Measurements from ENCODE around the gene BIRC5. TPM values are rescaled to one million over a fixed set of nuclear protein-coding genes. Genes with fewer than 3 reads are reported as not detected.

The BIRC5 gene
- total and polyA plus RNA-seq, 9 donors = 0.11 to 1.4 (median 0.73) TPM; not detected in 2

DNA sequence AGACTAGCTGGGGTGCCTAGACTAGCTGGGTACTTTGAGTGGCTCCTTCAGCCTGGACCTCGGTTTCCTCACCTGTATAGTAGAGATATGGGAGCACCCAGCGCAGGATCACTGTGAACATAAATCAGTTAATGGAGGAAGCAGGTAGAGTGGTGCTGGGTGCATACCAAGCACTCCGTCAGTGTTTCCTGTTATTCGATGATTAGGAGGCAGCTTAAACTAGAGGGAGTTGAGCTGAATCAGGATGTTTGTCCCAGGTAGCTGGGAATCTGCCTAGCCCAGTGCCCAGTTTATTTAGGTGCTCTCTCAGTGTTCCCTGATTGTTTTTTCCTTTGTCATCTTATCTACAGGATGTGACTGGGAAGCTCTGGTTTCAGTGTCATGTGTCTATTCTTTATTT is 9.0 kb downstream of the BIRC5 start:
- Histone ChIP-seq H3K4me1 (ENCODE audit: insufficient read depth) (no peaks in the 10 kb centered on the region), H3K27me3 (no peaks in the 10 kb centered on the region), H3K36me3 (no peaks in the 10 kb centered on the region), H3K27ac (no peak overlapping the region), H3K9me3 (no peaks in the 10 kb centered on the region), H3K4me3 (no peak overlapping the region)
- TF ChIP-seq CTCF (IDR thresholded peaks at IDR 0.05) (no peak), EP300 (IDR thresholded peaks at IDR 0.05) (no peak), POLR2A (IDR thresholded peaks at IDR 0.05) (no peak)
- 86 to 90% (median 87%) methylated on average over 4 of the region's 4 CpGs for WGBS, 3 donors
- DNase-seq = no peak
- intact Hi-C loops (cut with DNase I) = no loop called here

DNA sequence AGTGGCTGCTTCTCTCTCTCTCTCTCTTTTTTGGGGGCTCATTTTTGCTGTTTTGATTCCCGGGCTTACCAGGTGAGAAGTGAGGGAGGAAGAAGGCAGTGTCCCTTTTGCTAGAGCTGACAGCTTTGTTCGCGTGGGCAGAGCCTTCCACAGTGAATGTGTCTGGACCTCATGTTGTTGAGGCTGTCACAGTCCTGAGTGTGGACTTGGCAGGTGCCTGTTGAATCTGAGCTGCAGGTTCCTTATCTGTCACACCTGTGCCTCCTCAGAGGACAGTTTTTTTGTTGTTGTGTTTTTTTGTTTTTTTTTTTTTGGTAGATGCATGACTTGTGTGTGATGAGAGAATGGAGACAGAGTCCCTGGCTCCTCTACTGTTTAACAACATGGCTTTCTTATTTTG is 9.7 kb downstream of the BIRC5 start:
- intact Hi-C loops (cut with DNase I) = no loop called here
- 91 to 93% (median 91%) methylated on average over 3 of the region's 3 CpGs for WGBS, 3 donors
- H3K9me3 ChIP-seq = no peaks in the 10 kb centered on the region
- H3K27ac ChIP-seq = no peak overlapping the region
- no peaks in the 10 kb centered on the region for H3K36me3 ChIP-seq
- TF ChIP-seq EP300 (IDR thresholded peaks at IDR 0.05) = no peak
- no peak for TF ChIP-seq CTCF (IDR thresholded peaks at IDR 0.05)
- no peak for TF ChIP-seq POLR2A (IDR thresholded peaks at IDR 0.05)
- H3K27me3 ChIP-seq = no peaks in the 10 kb centered on the region
- H3K4me3 ChIP-seq = no peak overlapping the region
- H3K4me1 ChIP-seq (ENCODE audit: insufficient read depth) = no peaks in the 10 kb centered on the region
- DNase-seq = no peak

GRCh38 chr17:78224231-78225087 is 10.4 kb downstream of the BIRC5 start:
- H3K9me3 ChIP-seq = no peaks in the 10 kb centered on the region
- no peak for DNase-seq
- 62 to 79% (median 67%) methylated on average over 27 of the region's 27 CpGs for WGBS, 3 donors
- H3K36me3 ChIP-seq = no peaks in the 10 kb centered on the region
- H3K27me3 ChIP-seq = no peaks in the 10 kb centered on the region
- no peak overlapping the region for H3K27ac ChIP-seq
- no peaks in the 10 kb centered on the region for H3K4me1 ChIP-seq (ENCODE audit: insufficient read depth)
- no peak overlapping the region for H3K4me3 ChIP-seq
- intact Hi-C loops (cut with DNase I) = no loop called here
- TF ChIP-seq CTCF (IDR thresholded peaks at IDR 0.05) (no peak), POLR2A (IDR thresholded peaks at IDR 0.05) (no peak), EP300 (IDR thresholded peaks at IDR 0.05) (no peak)

GRCh38 chr17:78225088-78225865 is 11.2 kb downstream of the BIRC5 start:
- DNase-seq = no peak
- intact Hi-C loops (cut with DNase I) = no loop called here
- Histone ChIP-seq H3K36me3 (no peaks in the 10 kb centered on the region), H3K27me3 (no peaks in the 10 kb centered on the region), H3K9me3 (no peaks in the 10 kb centered on the region), H3K27ac (no peak overlapping the region), H3K4me3 (no peak overlapping the region), H3K4me1 (ENCODE audit: insufficient read depth) (no peaks in the 10 kb centered on the region)
- TF ChIP-seq EP300 (IDR thresholded peaks at IDR 0.05) = no peak
- TF ChIP-seq CTCF (IDR thresholded peaks at IDR 0.05) = no peak
- no peak for TF ChIP-seq POLR2A (IDR thresholded peaks at IDR 0.05)
- 88 to 93% (median 93%) methylated on average over 16 of the region's 16 CpGs for WGBS, 3 donors

Measured in ovary (tissue), 9 donors.